ENCODE measurements around the gene CMTR1.
A peak's percentile ranks its signal among the peaks of the same experiment; 100 is the strongest.

Gene CMTR1

GRCh38 chr6:37479266-37479854 is 46.3 kb downstream of the CMTR1 start:
- DNase-seq, result no peak

- DNase-seq, result no peak
Observed at GRCh38 chr6:37480118-37480736, 47.2 kb downstream of the CMTR1 start.

DNA sequence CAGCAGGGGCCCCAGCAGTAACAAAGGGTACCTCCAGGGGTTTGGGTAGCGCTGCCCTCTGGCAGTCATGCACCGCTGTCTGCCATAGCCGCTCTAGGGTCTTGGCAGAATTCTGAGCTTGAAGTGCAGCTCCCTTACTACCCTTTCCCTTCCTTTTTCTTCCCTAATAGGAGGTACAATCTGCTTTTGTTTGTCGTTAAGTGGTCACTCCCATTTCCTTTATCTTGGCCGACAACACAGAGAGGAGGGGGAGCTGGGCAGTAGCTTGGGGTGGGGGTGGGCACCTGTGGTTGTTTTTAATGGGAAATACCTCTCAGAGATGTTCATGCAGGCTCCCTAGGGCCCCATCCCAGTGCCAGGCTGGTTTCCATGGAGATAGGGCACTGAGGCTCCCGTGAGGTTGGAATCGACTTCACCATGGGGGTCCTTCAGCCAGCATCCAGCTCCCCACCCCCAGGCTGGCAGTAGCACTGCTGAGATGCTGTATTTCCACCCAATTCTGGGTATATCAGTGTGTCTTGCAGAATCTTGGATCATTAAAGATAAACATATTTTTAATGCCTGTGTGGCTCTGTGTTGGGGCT is 48.0 kb downstream of the CMTR1 start:
- DNase-seq, result no peak

DNA sequence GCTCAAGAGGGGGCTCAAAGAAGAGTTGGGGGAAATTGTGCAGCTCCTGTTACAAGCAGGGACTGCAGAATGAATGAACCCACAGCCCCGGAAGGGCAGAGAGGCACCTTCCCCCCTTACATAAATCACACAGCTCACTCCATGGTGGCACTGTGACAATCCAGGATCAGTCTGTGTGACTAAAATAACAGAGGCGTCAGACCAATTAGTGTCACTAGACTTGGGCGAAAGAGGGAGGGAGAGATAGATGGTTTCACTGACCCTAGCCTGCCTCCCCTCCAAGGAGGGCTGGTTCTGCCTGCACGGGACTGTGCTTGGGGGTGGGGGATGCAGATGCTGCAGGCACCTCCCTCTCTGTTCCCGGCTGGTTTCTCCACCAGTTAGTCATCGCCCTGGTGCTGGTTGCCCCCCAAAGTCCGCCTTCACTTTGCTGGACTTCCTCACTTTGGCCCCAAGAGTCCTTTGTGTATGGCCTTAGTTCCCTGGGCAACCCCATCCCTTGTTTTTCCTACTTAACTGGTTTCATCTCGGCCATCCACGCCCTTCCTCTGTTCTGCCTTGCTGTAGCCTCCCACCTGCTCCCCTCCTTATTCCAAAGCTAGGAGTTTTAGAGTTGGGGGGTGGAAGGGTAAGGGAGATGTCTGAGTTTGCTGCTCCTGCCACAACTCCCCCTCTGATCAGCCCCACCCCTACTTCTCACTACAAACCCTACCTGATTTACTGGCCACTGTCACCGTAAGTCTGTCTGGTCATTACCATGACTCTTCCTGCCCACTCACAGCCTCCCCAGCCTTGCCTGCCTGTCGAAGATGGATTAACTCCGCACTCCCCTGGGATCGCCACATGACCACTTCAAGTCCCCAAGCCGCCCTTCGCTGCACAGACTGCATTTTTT is 48.9 kb downstream of the CMTR1 start:
- DNase-seq, result no peak

DNA sequence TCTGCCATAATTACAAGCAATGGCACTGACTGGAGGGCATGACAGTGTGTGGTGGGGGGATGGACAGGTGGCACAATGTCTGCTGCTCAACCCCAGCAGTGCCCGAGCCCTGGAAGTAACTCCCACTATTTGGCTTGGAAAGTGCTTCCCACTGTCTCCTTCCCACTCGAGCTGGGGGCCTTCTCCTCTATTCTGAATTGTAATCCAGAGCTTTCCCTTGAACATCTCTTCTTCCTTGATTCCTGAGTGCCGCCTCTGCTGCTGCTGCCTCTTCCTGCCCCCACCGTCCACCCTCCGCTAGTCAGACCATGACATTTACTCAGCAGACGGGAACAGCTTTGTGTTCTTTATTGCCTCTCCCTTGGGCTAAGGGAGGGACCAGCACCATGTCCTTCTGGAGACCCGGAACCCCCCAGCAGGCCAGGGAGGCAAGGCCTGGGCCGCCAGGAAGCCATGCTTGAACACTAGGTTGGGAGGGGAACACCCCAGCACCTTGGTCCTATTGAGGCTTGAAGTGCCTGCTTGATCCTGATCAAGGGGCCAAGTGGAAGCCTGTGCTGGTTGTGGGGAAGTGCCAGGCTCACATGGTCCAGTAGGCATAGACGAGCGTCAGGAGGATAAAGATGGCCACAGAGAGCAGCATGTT is 49.7 kb downstream of the CMTR1 start:
- no peak for DNase-seq

- no peak for DNase-seq
Observed at GRCh38 chr6:37483252-37483901, 50.4 kb downstream of the CMTR1 start.

GRCh38 chr6:37483917-37484785 is 51.1 kb downstream of the CMTR1 start:
- peak; percentile 20 for DNase-seq

DNA sequence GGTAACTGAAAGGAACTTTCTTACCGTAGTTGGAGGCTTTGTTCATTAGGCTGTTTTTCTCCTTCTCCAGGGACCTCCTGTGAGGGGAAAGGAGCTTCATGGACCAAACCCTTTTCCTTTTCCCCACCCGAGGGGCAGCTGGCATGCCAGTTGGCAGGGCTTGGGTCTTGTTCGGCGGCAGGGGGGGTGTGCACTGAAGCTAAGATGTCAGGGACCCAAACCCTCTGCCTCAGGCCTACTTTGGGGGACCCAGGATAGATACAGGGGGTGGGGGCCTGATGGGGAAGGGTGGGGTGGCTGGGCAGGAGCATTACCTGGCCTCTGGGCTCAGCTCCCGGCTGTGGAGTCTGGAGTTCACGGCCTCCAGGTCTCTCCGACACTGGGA is 51.8 kb downstream of the CMTR1 start:
- DNase-seq, result no peak

DNA sequence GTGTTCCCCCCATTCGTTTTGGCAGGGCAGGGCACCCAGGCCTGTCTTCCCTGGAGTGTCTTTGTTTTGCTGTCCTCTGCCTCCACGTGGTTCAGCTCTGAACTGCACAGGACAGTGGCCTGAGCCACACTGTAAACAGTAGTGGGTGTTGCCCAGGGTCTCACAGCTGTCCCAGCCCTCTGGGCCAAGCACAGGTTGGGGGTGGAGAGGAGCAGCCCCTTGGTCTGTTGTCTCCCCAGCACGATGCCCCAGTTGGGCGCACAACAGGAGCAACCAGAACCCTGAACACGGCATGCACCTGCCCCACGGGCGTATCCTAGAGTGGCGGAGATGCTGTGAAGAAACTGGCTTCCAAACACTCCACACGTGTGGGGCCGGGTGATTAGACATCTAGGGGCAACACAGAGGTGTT is 52.3 kb downstream of the CMTR1 start:
- no peak for DNase-seq

- DNase-seq, result no peak
Observed at GRCh38 chr6:37486121-37486839, 53.3 kb downstream of the CMTR1 start.

DNA sequence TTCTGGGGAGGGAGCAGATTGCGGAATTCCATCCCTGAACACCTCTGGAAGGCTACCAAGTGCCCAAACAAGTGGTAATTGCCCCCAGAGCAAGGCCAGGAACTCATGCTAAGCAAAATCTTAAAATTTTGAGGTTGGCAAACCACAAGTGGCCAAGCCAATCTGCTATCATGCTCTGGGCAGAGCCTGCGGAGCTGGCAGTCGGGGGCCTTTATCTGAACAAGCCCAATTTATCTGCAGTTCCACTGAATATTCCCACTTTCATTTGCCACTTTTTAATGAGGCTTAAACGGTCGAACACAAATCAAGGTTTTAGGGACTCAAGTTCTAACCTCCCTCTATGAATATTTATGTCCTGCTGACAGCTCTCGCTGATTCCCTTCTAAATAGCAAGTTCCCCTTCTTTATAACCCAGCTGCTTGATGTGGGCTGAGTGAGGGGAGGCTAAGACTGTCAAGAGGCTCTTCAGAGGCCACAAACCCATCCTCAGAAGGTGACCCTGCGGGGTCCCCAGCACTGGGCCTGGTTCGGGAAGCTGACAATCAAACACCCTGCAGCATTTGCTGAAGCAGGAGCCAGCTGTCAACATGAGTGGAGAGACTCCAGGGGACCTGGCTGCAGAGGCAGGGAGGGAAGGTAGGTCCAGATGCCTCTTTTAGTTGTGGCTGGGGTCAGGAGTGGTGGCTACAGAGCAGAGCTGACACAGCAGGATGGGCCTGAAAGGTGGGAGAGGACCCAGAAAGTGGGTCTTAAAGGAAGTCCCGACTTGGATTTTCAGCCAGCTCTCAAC is 54.8 kb downstream of the CMTR1 start:
- no peak for DNase-seq

GRCh38 chr6:37488476-37488875 is 55.5 kb downstream of the CMTR1 start:
- DNase-seq, result no peak

DNA sequence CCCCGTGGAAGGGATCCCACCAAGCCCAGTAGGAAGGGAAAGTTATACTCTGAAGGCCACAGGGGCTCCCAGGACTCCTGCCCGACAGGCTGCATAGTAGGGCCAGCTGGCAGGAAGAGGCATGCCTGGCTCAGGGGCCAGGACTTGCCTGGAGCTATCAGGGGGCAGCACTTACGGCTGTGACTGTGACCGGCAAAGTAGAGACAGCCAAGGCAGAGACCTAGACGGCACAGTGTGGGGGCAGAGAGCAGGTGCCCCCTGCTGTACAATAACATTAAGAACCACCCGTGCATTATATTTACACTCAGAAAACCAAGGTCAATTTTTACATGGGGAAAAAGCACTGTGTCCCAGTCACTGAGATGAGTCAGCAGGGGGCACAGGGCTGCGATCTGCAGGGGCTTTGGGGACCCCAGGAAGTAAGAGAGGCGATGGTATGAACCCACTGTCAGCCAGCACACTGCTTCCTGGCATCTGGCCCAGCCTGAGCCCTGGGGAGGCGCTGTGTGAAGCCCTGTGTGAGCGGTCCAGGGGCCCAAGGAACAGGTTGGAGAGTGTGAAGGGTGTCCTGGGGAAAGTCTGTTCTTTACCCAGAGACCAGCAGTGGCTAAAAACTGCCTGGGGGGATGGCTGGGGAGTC is 56.8 kb downstream of the CMTR1 start:
- no peak for DNase-seq

DNA sequence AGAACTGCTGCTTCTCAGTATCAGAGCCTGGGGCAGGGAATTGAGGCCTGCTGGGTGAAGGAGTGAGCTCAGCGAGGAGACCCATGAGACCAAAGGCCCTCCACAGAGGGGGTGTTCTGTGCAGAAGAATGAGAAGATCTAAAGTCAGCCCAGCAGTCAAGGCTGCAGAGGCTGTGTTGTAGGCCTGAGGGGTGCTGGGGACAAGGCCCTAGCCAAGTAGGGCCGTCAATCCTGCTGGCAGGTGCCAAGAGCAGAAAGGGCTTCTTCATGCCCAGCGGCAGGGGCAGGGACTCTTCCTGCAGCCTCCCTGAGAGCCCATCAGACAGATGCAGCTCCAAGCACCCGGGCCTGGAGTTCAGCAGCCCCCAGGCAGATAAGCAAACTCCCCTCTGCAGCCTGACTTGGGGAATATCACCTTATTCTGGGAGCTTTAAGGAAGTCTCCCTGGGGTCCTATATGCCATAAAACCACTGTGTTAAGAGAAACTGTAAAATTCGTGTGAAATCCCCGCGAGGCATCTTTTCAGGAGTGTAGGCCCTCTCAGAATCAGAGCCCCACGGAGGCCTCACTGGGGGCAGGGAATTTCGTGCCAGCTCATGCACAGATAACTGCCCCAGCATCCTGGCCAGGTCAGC is 57.6 kb downstream of the CMTR1 start:
- no peak for DNase-seq

- no peak for DNase-seq
Observed at GRCh38 chr6:37491171-37491829, 58.3 kb downstream of the CMTR1 start.

DNA sequence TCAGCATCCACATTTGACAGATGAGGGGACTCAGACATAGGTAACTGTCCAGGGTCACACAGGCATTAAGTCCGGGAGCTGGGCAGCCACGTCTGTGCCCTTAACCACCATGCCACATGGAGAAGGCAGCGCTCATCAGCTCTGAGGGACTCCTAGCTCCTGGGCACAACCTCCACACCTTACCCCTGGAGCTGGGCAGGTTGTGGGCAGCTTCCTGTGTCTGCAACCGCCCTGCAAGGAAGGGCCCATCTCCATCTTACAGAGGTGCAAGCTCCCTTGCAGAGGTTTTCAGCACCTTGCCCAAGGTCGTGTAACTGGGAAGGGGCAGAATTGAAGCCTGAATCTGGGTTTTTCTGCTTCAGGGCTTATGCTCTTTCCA is 58.8 kb downstream of the CMTR1 start:
- DNase-seq, result no peak

- DNase-seq, result no peak
Observed at GRCh38 chr6:37492236-37492972, 59.4 kb downstream of the CMTR1 start.
